ENCODE results near the gene CIAO1.
"Not testable (repeated sequence)": the region's sequence is repeated elsewhere in the genome, so short reads cannot be mapped to it uniquely, and the experiment has no call there.

The CIAO1 gene

DNA sequence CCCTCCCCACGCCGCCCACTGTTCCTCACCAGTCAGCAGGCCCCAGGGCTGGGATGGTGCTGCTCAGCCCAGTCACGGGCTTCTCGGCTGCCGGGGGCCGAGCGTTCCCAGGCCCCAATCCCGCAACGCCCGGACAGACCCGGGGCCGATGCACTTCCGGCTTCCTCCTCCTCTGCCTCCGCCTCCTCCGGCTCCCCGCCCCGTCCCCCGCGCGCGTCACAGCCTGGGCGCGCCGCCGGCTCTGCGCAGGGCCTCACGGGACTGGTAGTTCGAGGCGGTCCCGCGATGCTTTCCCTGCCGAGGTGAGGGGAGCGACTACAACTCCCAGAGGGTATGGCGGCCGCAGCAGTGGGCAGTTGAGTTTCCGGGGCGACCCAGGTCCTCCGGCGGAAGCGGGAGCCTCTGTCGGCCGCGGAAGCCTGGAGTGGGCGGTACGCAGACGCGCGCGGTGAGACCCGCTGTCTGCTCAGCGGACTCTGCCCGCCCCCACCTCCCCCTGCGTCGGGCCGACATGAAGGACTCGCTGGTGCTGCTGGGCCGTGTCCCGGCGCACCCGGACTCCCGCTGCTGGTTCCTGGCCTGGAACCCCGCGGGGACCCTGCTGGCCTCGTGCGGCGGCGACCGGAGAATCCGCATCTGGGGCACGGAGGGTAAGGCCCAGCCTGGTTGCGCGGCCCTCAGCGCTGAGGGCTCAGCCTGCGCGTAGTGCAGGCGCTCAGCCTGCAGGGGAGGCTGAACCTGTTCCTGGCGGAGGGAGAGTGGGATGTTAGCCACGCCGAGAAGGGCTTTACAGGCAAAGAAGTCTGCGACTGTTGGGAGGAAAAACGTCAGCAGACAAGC is at the start of gene CIAO1, which contains the start of gene TMEM127:
Gene CIAO1, plus strand, starts transcription at position 386 of the 840 bp plus-strand sequence. Its CDS starts 126 bp downstream, at position 512.
Gene TMEM127, minus strand, starts transcription at position 158 of the 840 bp plus-strand sequence. CDS start 616 bp downstream, outside the sequence.
- DNase-seq (ENCODE audit: low read depth in 3 of 3) = peak; percentile 95 to 99 (median 96)

- no peak for DNase-seq (ENCODE audit: low read depth in 3 of 3)
Observed at GRCh38 chr2:96218508-96219131, 47.4 kb upstream of the CIAO1 start.

DNA sequence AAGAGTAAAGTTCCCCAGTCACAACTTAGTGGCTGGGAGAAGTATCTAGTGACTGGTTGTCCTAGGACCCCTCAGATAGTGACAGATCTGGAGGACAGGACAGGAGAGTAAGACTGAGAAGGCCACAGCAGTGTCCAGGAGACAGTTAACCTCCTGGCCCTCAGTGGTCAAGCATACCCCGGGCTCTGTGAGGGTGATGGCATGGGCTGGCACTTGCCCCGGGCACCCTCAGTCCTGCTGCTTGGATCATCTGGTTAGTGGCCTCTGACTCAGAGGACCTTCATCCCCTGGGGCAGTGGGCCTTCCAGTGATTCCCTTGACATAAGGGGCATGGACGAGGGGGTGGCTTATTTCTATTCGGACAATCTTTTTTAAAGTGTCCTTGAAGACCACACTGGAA is 46.1 kb upstream of the CIAO1 start:
- not testable (repeated sequence) for DNase-seq (ENCODE audit: low read depth in 3 of 3)

- DNase-seq (ENCODE audit: low read depth in 3 of 3) = not testable (repeated sequence)
Observed at GRCh38 chr2:96221106-96221505, 44.9 kb upstream of the CIAO1 start.

GRCh38 chr2:96225016-96225533 is 41.0 kb upstream of the CIAO1 start:
- no peak for DNase-seq (ENCODE audit: low read depth in 3 of 3)

DNA sequence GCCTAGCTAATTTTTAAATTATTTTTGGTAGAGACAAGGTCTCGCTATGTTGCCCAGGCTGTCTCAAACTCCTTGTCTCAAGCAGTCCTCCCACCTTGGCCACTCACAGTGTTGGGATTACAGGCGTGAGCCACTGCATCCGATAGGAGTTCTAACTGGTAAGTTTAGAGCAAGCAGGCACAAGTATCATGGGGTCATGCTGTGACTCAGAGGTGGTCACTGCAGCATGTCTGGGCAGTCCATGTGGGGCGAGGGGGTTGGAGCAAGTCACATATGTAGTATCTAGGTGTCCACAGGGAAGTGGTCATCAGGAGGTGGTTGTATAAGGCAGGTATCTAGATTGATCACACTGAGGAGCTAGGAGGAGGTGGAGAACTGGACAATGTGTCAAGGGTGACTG is 34.7 kb upstream of the CIAO1 start:
- DNase-seq (ENCODE audit: low read depth in 3 of 3) = no peak

DNA sequence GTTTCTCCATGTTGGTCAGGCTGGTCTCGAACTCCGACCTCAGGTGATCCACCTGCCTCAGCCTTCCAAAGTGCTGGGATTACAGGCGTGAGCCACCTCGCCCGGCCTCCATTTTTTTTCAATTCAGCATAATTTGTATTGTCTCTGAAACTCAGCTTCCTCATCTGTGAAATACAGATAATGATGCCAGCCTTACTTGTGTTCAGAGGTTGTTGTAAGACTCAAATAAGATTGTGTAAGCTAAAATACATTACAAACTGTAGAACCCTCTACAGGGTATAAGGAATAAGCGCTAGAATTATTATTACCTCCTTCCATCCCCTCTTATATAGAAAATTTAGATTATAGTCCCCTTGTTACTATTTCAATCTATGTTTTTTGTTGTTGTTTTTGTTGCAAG is 32.6 kb upstream of the CIAO1 start:
- DNase-seq (ENCODE audit: low read depth in 3 of 3) = no peak

- DNase-seq (ENCODE audit: low read depth in 3 of 3) = no peak
Observed at GRCh38 chr2:96233880-96234316, 32.1 kb upstream of the CIAO1 start.

DNA sequence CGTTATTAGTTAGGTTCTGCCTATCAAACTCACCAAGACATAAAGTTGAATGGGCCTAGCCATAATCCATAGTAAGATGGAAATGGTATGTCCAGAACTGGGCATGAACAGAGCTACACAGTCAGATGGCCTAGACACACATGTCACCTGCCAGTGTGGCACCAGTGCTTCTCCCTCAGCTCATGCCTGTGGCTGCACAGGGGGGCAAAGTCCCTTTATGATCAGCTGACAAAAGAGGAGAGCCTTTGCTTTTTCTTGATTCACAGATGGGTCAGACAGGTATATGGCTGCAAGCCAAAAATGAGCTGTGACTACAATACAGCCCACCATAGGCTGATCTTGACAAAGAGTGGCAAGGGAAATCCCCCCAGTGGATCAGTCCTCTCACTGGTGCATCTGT is 29.1 kb upstream of the CIAO1 start:
- DNase-seq (ENCODE audit: low read depth in 3 of 3) = no peak

DNA sequence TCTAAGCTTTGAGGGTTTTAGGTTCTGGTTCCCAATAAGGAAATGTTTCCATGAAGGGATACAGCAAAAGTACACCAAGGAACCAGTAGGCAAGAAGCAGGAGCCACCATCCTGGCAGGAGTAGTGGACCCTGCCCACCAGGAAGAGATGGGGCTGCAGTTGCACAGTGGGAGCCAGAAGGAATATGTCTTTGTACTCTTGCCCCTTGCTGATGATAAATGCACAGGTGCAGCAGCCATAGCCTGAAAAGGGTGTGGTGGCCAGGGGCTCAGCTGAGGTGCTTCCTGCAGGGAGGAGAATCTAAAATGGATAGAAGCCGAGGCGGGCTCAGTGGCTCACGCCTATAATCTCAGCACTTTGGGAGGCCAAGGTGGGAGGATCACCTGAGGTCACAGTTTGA is 27.8 kb upstream of the CIAO1 start:
- no peak for DNase-seq (ENCODE audit: low read depth in 3 of 3)

DNA sequence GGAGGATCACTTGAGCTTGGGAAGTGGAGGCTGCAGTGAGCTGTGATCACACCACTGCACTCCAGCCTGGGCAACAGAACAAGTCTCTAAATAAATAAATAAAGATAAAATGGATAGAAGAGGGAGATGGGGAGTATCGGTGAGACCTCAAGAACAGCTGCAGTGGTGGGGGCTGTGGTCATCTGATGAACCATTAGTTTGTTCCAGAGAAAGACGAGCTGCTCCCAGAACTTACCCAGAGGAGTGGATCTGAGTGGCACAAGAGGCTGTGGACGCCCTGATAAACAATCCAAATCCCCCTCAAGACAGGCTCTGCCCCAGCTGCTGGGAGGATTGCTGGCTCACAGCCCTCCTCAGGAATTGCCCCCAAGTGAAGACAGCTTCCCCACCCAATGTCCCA is 26.9 kb upstream of the CIAO1 start:
- DNase-seq (ENCODE audit: low read depth in 3 of 3) = no peak

DNA sequence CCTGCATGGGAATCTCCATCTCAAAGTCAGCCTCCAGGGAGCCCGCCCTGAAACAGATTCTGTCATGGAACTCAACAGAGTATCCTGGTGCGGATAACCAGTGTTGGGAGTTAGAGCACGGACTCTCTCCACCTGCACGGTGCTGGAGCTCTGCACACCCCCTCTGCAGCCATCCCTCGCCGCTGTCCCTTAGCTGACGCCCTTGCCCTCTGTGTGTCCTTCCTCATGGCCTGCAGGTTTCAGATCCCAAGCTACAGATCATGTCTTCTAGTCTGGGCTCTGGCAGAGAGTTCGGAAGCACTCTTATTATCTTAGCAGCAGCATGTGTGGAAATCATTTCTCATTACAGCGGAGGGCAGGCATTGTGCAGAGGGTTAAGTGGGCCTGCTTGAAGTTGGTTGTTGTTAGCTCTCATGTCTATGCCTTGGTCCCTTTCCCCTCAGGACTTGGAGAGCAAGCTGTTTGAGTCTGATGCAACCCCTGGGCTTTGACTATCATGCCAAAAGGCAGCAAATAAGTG is 26.2 kb upstream of the CIAO1 start:
- DNase-seq (ENCODE audit: low read depth in 3 of 3) = no peak

DNA sequence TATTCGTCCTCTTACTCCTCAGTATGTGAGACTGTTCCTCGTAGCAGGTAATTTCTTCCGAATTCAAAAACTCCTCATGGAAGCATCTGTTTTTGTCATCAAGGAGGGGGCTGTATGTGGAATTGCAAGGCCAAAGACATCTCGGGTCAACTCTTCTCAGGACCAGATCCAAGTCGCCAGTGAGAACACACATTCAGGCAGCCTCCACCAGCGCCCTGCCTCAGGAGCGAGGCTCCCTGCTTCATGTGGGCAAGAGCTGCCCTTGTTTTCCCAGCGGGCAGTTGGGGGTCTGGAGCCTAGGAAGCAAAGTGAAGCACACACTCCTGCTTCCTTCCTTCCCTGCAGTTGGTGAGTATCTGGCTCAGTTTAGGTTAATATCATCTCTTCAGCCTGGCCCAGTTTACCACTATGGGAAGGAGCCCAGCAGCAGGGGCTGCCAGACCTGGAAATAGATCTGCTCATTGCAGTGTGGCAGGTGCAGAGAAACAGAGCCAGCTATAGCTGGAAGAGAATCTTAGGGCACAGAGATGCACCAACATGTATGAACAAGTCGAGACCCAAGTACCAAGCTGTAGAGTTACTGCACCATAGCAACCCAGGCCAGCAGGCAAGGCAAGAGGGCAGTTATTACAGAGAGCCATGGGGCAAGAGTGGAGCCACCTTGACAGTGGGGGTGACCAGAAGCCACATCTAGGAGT is 25.5 kb upstream of the CIAO1 start:
- DNase-seq (ENCODE audit: low read depth in 3 of 3) = no peak

- DNase-seq (ENCODE audit: low read depth in 3 of 3) = no peak
Observed at GRCh38 chr2:96241227-96241626, 24.8 kb upstream of the CIAO1 start.

DNA sequence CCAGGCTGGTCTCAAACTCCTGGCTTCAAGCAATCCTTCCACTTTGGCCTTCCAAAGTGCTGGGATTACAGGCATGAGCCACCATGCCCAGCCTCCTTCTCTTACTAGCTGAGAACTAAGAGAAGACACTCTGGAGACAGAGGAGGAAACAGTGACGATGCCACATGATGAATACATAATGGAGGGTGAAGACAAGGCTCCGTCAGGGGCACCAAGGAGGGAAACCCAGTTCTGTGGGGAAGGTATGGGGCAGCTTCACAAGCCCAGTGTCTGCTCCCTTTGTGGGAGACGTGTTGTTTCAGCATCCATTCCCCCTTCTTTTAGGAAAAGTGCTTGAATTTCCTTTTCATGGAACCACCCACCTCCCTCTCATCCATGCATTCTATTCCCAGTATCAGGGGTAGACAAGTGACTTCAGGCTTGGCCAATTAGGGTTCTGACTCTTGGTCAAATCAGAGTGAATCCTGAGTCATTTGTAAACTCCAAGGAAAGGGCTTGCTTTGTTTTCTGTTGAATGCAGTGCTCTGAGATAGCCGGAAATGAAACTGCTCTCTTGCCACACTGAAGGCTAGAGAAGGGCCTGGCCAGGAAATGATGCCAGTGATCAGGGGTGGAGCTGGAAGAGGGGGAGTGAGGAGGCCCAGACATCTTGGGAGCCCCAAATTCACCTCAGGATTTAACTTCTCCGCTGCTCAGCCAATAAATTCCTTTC is 24.0 kb upstream of the CIAO1 start:
- peak; percentile 33 to 57 (median 43) for DNase-seq (ENCODE audit: low read depth in 3 of 3)

DNA sequence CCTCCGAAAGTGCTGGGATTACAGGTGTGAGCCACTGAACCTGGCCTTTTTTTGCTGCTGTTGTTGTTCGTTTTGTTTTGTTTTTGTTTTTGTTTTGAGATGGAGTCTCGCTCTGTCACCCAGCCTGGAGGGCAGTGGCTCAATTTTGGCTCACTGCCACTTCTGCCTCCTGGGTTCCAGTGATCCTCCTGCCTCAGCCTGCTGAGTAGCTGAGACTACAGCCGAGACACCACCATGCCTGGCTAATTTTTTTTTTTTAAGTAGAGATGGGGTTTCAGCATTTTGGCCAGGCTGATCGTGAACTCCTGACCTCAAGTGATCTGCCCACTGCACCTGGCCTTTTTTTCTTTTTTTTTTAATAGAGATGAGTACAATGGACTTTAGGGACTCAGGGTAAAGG is 22.2 kb upstream of the CIAO1 start:
- DNase-seq (ENCODE audit: low read depth in 3 of 3) = no peak

- DNase-seq (ENCODE audit: low read depth in 3 of 3) = no peak
Observed at GRCh38 chr2:96245609-96246390, 20.2 kb upstream of the CIAO1 start.

- DNase-seq (ENCODE audit: low read depth in 3 of 3) = no peak
Observed at GRCh38 chr2:96247009-96247408, 19.0 kb upstream of the CIAO1 start.

- no peak for DNase-seq (ENCODE audit: low read depth in 3 of 3)
Observed at GRCh38 chr2:96247896-96248295, 18.1 kb upstream of the CIAO1 start.

GRCh38 chr2:96248624-96249023 is 17.4 kb upstream of the CIAO1 start:
- DNase-seq (ENCODE audit: low read depth in 3 of 3) = no peak

DNA sequence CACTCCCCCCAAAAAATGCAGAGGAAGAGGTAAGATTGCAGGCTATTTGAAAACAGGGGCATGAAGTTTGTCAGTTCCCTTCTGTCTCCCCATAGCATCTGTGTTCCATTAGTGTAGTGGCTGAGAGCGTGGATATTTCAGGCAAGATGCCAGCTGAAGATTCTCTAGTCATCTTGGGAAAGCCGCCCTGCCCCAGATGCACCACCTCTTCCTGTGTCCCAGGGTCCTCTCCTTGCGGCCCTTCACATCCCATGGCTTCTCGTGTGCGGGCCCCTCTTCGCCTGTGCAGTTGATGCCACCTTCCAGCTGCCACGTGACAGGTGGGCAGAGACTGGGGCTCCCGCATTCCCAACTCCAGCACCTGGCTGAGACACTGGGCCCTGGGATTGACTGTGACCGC is 16.4 kb upstream of the CIAO1 start:
- no peak for DNase-seq (ENCODE audit: low read depth in 3 of 3)
